Heart left ventricle (tissue), 16 donors: ENCODE data around the gene PTPRE. TPM values are rescaled to one million over a fixed set of nuclear protein-coding genes. Genes with fewer than 3 reads are reported as not detected.

Experiments
- ATAC-seq, 4 donors: fragments of 200-7000 bp; cut with Tn5 transposase; one replicate each; pipeline ENCODE4 v1.9.1; 2020 to 2022; ENCODE audit warnings: moderate library complexity in 4 of 4, mild to moderate bottlenecking in 3 of 4, moderate number of reproducible peaks in 1 of 4
- DNase-seq, 5 donors: peaks; one replicate each; pipeline ENCODE4 v3.0.0-alpha.2; 2020
- H3K27ac ChIP-seq, 12 donors: fragments of 200-600 bp; sonication (generic) in 4 of 12; one replicate each; pipeline versions ENCODE4 v1.5.0 to v1.8.0; 2016 to 2022; ENCODE audit warnings: mild to moderate bottlenecking in 2 of 12
- H3K27me3 ChIP-seq, 9 donors: fragments of 200-600 bp; sonication (generic) in 2 of 9; one replicate each; pipeline versions ENCODE4 v1.5.1 to v1.8.0; 2016 to 2022; ENCODE audit warnings: mild to moderate bottlenecking in 3 of 9
- H3K36me3 ChIP-seq, 9 donors: fragments of 200-600 bp; sonication (generic) in 2 of 9; one replicate each; pipeline versions ENCODE4 v1.5.0 to v1.8.0; 2018 to 2022; ENCODE audit warnings: mild to moderate bottlenecking in 2 of 9
- H3K4me1 ChIP-seq, 12 donors: fragments of 200-600 bp; sonication (generic) in 4 of 12; one replicate each; pipeline versions ENCODE4 v1.5.0 to v1.8.0; 2016 to 2022; ENCODE audit warnings: mild to moderate bottlenecking in 3 of 12
- H3K4me3 ChIP-seq, 12 donors: fragments of 200-600 bp; sonication (generic) in 4 of 12; one replicate each; pipeline versions ENCODE4 v1.5.0 to v1.8.0; 2017 to 2022; ENCODE audit warnings: mild to moderate bottlenecking in 9 of 12, moderate library complexity in 4 of 12
- H3K9me3 ChIP-seq, 12 donors: fragments of 200-600 bp; sonication (generic) in 4 of 12; one replicate each; pipeline versions ENCODE4 v1.5.0 to v1.8.0; 2016 to 2022; ENCODE audit warnings: mild to moderate bottlenecking in 1 of 12
- POLR2A ChIP-seq, 2 donors: fragments of 450-650 bp; IDR thresholded peaks; one replicate each; pipeline ENCODE4 v1.6.1; 2017; ENCODE audit warnings: antibody characterized with exemption in 2 of 2, mild to moderate bottlenecking in 2 of 2, moderate library complexity in 2 of 2
- WGBS, 4 donors: extraction: QIAGEN DNeasy Blood & Tissue Kit in 2 of 4; methylation state at CpG; one replicate each; pipeline versions ENCODE4 v1.1.5 to v1.1.7; 2013 to 2018; 5-methylcytosine and 5-hydroxymethylcytosine counted together
- intact Hi-C, 10 donors: fragments of 100-400 bp; cut with DNase I; formaldehyde crosslinking; loops; one replicate each; pipeline versions ENCODE4 v1.11.1 to v1.14.2; 2022
- polyA plus RNA-seq, 2 donors: library from polyadenylated mRNA; stranded (reverse); fragments of 200-250 nt; gene quantifications; one replicate each; pipeline ENCODE4 v1.2.3, GENCODE V29; 2013
- total RNA-seq, 9 donors: library from RNA; depleted of rRNA in 2 of 9; stranded (reverse); fragments of >200 nt in 2 of 9; fragmentation: NEBNext Ultra II Directional in 3 of 9; extraction: Animal tissue kit (Norgen Biotek cat#: 25700) in 3 of 9; gene quantifications; one replicate each; pipeline versions ENCODE4 v1.1.0 to v1.2.4, GENCODE V29; 2016 to 2023
- TF ChIP-seq, protein P1 (sequence below), 12 donors: fragments of 200-600 bp; sonication (generic) in 4 of 12; IDR thresholded peaks; one replicate each; pipeline versions ENCODE4 v1.5.0 to v1.8.0; 2018 to 2022; ENCODE audit warnings: antibody characterized with exemption in 12 of 12, mild to moderate bottlenecking in 5 of 12
- donor health status: ischemic (EF 13 %, LVEDD 7.1; RV severe dilation, severe dysfunction).
- donor health status: healthy with polysubstance abuse.
- donor health status: DM: no; HTN: yes; CAD: no.
- donor health status: DM: no; HTN: no; CAD: no.
- donor health status: ischemic (EF 25% LVEDD 6.9; RV normal size, moderate dysfunction).
- donor health status: ischemic (EF 25% LVEDD 5.7; RV mildly dilated, moderate dysfunction).
- donor health status: healthy.
- donor health status: DM: yes; HTN: yes; CAD: no.
- donor health status: ischemic (EF 35%, LVEDD 5.7; RV mildly dilated, moderate dysfunction).
- donor health status: nonischemic (EF 11% LVEDD 7.7; RV severe dilation, severe dysfunction).
- donor health status: DM: yes; HTN: yes; CAD: no.
- donor health status: PGD.
- donor health status: ischemic (EF 29% LVEDD 5.4; RV normal size, mild dysfunction).
- donor health status: nonischemic (EF 23%, LVEDD 6.1; RV moderate dilation, normal function).

Gene PTPRE
- total and polyA plus RNA-seq, 11 donors, result 6.9 to 55.0 (median 24.1) TPM

DNA sequence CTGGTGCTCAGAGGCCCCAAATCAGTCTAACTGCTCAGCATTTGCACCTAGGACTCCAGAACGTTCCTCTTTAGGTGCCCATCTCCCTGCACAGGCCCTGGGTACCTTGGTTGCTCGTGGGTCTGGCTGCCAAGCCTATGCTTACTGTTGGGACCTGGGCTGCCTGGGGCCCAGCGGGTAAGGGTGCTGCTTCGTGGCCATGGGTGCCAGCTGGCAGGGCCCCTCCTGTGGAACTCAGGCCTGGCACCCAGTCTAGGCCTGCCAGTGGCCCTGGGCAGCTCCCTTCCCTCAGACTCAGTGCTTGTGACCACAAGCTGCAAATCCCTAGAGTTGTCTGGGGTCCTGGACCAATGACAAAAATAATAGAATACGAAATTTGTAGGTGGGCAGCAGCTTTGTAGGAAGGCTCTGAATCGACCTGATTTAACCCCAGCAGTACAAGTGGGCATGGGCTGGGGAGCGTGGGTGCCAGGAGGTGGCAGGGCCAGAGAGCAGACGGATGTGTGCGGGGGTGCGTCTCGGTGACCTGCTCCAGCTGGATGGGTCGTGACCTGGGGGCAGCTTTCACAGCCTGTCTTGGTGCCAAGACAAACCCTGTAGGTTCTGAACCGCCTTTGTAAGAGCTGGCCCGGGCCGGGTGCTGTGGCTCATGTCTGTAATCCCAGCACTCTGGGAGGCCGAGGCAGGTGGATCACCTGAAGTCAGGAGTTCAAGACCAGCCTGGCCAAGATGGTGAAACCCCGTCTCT lies 149.6 kb downstream of the PTPRE start:
- Histone ChIP-seq H3K27ac (no peak overlapping the region), H3K36me3 (peaks cover 0 to 92% (median 46%) of the 10 kb centered on the region in 9 donors)
- peak in 2 of 5 donors; percentile 12 to 63 for DNase-seq

DNA sequence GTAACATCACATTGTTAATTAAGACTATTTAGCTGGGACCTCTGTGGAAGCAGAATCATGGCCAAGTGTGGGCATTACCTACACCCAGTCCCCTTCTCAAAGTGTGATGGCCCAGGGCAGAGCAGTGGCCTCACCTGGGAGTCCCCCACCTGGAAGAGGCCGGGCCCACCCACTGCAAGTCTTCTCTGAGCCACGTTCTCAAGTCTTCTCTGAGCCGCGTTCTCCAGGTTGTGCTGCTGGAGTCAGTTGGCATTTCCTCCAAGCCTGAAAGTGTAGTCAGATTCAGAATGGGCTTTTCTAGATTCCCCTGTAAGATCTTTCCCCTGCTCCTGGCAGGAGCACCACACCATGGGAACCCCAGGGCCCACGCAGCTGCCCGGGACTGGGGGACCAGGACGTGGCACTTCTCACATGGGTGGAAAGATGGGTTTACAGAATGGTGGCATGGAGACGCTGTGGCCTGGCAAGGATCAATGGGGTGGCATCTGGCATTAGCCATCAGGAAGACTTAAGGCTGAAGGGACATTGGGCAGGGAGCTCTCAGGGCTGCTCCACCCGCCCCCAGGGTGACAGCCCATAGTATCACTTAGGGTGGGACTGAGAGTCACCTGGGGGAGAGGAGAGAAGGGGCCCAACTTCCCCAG lies 151.3 kb downstream of the PTPRE start:
- peaks cover 0 to 84% (median 38%) of the 10 kb centered on the region in 9 donors for H3K36me3 ChIP-seq
- ATAC-seq, result no peak
- intact Hi-C loops, result no loop called here
- H3K4me3 ChIP-seq, result no peak overlapping the region
- DNase-seq, result peak in 2 of 5 donors; percentile 10 to 15
- peaks cover 0 to 69% (median 14%) of the 10 kb centered on the region in 12 donors for H3K4me1 ChIP-seq
- WGBS, 4 donors, result 86 to 99% (median 94%) methylated on average over 9 of the region's 9 CpGs
- no peaks in the 10 kb centered on the region for H3K9me3 ChIP-seq
- no peak for TF ChIP-seq POLR2A (IDR thresholded peaks at IDR 0.05)
- TF ChIP-seq, protein P1, sequence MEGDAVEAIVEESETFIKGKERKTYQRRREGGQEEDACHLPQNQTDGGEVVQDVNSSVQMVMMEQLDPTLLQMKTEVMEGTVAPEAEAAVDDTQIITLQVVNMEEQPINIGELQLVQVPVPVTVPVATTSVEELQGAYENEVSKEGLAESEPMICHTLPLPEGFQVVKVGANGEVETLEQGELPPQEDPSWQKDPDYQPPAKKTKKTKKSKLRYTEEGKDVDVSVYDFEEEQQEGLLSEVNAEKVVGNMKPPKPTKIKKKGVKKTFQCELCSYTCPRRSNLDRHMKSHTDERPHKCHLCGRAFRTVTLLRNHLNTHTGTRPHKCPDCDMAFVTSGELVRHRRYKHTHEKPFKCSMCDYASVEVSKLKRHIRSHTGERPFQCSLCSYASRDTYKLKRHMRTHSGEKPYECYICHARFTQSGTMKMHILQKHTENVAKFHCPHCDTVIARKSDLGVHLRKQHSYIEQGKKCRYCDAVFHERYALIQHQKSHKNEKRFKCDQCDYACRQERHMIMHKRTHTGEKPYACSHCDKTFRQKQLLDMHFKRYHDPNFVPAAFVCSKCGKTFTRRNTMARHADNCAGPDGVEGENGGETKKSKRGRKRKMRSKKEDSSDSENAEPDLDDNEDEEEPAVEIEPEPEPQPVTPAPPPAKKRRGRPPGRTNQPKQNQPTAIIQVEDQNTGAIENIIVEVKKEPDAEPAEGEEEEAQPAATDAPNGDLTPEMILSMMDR (IDR thresholded peaks at IDR 0.05), result no peak
- H3K27me3 ChIP-seq, result no peaks in the 10 kb centered on the region
- peak overlapping the region in 1 of 12 donors; percentile 12 for H3K27ac ChIP-seq

More for the DNA sequence above, 149.6 kb downstream of the PTPRE start:
- no peaks in the 10 kb centered on the region for H3K27me3 ChIP-seq
- no peak for TF ChIP-seq POLR2A (IDR thresholded peaks at IDR 0.05)
- TF ChIP-seq, protein P1 (IDR thresholded peaks at IDR 0.05), result no peak
- intact Hi-C loops, result no loop called here
- WGBS, 4 donors, result 86 to 91% (median 89%) methylated on average over 15 to 17 of the region's 17 CpGs
- H3K4me3 ChIP-seq, result no peak overlapping the region
- peaks cover 0 to 69% (median 0%) of the 10 kb centered on the region in 12 donors for H3K4me1 ChIP-seq
- ATAC-seq, result peak; percentile 15 to 63 (median 54)
- no peaks in the 10 kb centered on the region for H3K9me3 ChIP-seq

DNA sequence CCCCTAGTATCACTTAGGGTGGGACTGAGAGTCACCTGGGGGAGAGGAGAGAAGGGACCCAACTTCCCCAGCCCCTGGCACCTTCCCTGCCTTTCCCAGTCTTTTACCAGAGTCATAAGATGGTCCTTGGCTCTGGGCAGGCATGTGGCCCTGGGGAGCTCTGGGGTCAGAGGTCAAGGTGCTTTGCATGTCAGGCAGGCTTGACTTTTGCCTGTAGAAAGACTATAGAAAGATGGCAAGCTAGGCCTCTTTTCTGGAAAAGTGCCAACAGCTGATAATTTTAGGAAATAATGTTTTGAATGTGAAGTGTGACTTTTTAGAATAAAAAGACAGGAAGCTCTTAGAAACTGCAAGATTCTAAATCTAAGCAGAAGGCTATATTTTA lies 151.8 kb downstream of the PTPRE start:
- intact Hi-C loops, result no loop called here
- Histone ChIP-seq H3K9me3 (no peaks in the 10 kb centered on the region), H3K4me1 (peaks cover 0 to 69% (median 18%) of the 10 kb centered on the region in 12 donors), H3K27ac (peak overlapping the region in 1 of 12 donors; percentile 12), H3K27me3 (no peaks in the 10 kb centered on the region), H3K4me3 (no peak overlapping the region), H3K36me3 (peaks cover 0 to 80% (median 35%) of the 10 kb centered on the region in 9 donors)
- no peak for ATAC-seq
- TF ChIP-seq, protein P1 (IDR thresholded peaks at IDR 0.05), result no peak
- no peak for TF ChIP-seq POLR2A (IDR thresholded peaks at IDR 0.05)
- DNase-seq, result peak in 1 of 5 donors; percentile 14

DNA sequence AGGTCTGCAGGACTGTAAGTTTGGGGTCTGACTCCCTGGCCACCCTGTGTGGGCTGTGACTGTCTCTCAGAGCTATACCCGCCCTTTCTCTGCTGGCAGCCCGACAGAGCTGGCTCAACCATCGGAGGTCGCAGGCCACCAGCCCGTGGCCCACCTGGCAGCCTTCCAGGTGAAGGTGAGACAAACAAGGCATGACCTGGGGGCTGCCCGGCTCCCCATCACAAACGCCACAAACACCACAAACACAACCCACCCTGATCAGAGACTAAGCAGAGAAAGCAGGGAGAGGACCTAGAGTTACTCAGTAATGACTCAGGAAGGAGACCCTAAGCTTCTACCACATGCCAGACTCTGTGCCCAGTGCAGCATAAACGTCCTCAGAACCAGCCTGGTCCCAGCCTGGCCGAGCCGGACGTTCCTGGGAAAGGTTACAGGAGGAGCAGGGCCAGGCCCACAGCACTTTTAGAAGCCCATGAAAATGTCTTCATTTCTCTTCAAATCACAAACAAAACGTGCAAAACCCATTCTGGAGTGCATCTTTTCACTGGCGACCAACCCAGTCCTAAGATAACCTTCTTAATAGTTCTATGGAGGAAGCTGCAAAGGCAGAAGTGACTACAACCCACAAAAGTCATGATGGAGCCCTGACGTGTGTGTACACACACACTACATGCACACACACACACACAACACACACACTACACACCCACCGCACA lies 152.5 kb downstream of the PTPRE start:
- 84 to 91% (median 89%) methylated on average over 14 to 15 of the region's 15 CpGs for WGBS, 4 donors
- no peaks in the 10 kb centered on the region for H3K27me3 ChIP-seq
- DNase-seq (peak in 2 of 5 donors; percentile 6 to 17), ATAC-seq (no peak)
- peaks cover 0 to 74% (median 35%) of the 10 kb centered on the region in 9 donors for H3K36me3 ChIP-seq
- no peak overlapping the region for H3K4me3 ChIP-seq
- TF ChIP-seq POLR2A (IDR thresholded peaks at IDR 0.05), result no peak
- TF ChIP-seq, protein P1 (IDR thresholded peaks at IDR 0.05), result no peak
- no peaks in the 10 kb centered on the region for H3K9me3 ChIP-seq
- peak overlapping the region in 1 of 12 donors; percentile 12 for H3K27ac ChIP-seq
- intact Hi-C loops, result no loop called here
- peaks cover 0 to 73% (median 25%) of the 10 kb centered on the region in 12 donors for H3K4me1 ChIP-seq
